Uterus (tissue), 2 donors: ENCODE data around the gene TTLL6.

Source experiments
- CTCF ChIP-seq, 4 experiments: fragments of 200-600 bp in 2 of 4; fragments of 450-650 bp in 2 of 4; sonication (generic) in 2 of 4; IDR thresholded peaks; one replicate each; pipeline ENCODE4 v1.5.1; 2016 to 2019; ENCODE audit warnings: antibody characterized with exemption in 4 of 4, mild to moderate bottlenecking in 2 of 4, moderate library complexity in 1 of 4
- POLR2A ChIP-seq, 2 donors: fragments of 450-650 bp; IDR thresholded peaks; one replicate each; pipeline ENCODE4 v1.6.1; 2016; ENCODE audit warnings: antibody characterized with exemption in 2 of 2, mild to moderate bottlenecking in 1 of 2, moderate library complexity in 1 of 2

GRCh38 chr17:48725288-48726064, 91.6 kb downstream of the TTLL6 start:
- TF ChIP-seq CTCF (IDR thresholded peaks at IDR 0.05) (no peak), POLR2A (IDR thresholded peaks at IDR 0.05) (no peak)
